SK-MEL-5 (cell line): ENCODE results near the gene HELZ2. TPM values are rescaled to one million over a fixed set of nuclear protein-coding genes. Genes with fewer than 3 reads are reported as not detected.
A peak's percentile ranks its signal among the peaks of the same experiment; 100 is the strongest.
"Not testable (repeated sequence)": the region's sequence is repeated elsewhere in the genome, so short reads cannot be mapped to it uniquely, and the experiment has no call there.

Source experiments
- DNase-seq: peaks from one replicate; pipeline ENCODE4 v3.0.0-alpha.2; 2016; ENCODE audit warnings: low read depth, low spot score
- in situ Hi-C: cut with HindIII; loops from 2 replicates; pipeline ENCODE4 v1.10.0; 2016; ENCODE audit warnings: low sequenced_read_pairs, high pct_unique_total_duplicates, low pct_unique_long_range_greater_than_20kb
- total RNA-seq: library from RNA; depleted of rRNA; stranded (reverse); fragments of >200 nt; shearing (Covaris generic); gene quantifications from 2 replicates; pipeline ENCODE4 v1.2.3, GENCODE V29; 2014

The HELZ2 gene
- total RNA-seq, 1 experiment from 2014 or later, result 21.7 TPM

GRCh38 chr20:63559485-63560332 is 14.3 kb downstream of the HELZ2 start:
- DNase-seq, in situ Hi-C loops: not testable (repeated sequence)

- in situ Hi-C loops, result no loop called here
- no peak for DNase-seq
Measured at GRCh38 chr20:63558804-63559484, 15.1 kb downstream of the HELZ2 start.

DNA sequence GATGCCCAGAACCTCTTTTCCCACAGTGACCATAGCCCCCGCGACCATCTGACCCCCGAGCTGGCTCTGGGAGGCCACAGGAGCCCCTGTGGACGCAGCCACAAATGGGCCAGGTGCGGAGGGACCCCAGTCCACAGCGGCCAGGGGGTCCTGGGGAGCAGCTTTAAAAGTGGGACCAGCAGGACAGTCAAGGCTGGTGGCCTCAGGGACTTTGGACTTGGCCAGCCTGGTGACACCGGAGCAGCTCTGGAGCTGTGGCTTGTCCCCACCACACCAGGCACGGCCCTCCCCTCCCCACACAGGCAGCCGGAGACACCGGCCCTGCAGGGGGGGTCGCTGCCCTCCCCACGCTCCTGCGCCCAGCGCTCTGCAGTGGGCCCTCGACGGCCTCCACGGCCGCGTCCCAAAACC is 16.6 kb downstream of the HELZ2 start:
- in situ Hi-C loops, result no loop called here
- DNase-seq, result no peak

GRCh38 chr20:63556873-63557478 is 17.1 kb downstream of the HELZ2 start:
- no peak for DNase-seq
- in situ Hi-C loops, result no loop called here

GRCh38 chr20:63555661-63556381 is 18.2 kb downstream of the HELZ2 start:
- in situ Hi-C loops, result no loop called here

GRCh38 chr20:63554361-63555278 is 19.4 kb downstream of the HELZ2 start:
- no peak for DNase-seq
- in situ Hi-C loops, result no loop called here

More at GRCh38 chr20:63555661-63556381, 18.2 kb downstream of the HELZ2 start:
- DNase-seq, result no peak

GRCh38 chr20:63553933-63554290 is 20.1 kb downstream of the HELZ2 start, which contains the start of gene FNDC11:
FNDC11 (plus strand) TSS chr20:63554159; CDS start chr20:63555664, 1,505 bp downstream.
- in situ Hi-C loops, result no loop called here
- no peak for DNase-seq

DNA sequence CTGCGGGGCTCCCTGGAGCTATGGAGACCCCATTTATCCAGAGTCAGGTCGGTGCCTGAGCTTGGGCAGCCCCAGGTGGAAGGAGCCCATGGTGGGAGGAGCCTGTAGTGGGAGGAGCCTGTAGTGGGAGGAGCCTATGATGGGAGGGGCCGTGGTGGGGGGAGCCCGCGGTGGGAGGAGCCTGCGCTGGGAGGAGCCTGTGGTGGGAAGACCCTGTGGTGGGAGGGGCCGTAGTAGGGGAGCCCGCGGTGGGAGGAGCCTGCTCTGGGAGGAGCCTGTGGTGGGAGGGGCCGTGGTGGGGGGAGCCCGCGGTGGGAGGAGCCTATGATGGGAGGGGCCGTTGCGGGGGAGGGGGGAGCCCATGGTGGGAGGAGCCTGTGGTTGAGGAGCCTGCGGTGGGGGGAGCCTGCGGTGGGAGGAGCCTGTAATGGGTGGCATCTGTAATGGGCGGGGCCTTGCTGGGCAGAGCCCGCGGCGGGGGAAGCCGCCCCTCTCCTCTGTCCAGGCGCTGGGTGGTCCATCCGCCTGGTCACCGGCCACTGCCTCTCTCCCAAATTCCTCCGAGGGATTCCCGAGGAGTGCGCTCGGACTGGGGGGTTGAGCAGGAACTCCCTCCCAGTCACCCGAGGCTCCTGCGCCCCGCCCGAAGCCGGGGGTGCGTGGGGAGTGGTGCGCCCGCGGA is 20.6 kb downstream of the HELZ2 start:
- DNase-seq, result peak; percentile 81
- in situ Hi-C loops, result no loop called here

GRCh38 chr20:63552481-63553249 is 21.4 kb downstream of the HELZ2 start:
- in situ Hi-C loops, result no loop called here
- no peak for DNase-seq

DNA sequence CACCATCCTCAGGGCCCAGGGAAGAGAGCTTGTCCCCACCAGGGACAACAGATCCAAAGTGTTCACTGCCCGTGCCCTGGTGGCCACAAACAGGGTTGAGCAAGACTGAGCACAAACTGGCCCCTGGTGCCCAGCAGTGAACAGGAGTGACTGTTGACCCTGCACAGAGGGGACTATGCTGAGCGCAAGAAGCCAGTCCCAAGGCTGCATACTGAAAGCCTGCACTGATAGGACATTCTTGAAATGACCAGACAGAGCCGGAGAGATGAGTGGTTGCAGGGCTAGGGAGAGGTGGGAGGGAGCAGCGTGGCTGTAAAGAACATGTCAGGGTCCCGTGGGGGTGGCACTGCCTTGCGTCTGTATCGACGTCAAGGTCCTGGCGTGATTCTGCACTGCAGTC is 23.0 kb downstream of the HELZ2 start:
- in situ Hi-C loops, result no loop called here
- no peak for DNase-seq

GRCh38 chr20:63549679-63550282 is 24.3 kb downstream of the HELZ2 start:
- in situ Hi-C loops, result no loop called here
- DNase-seq, result no peak

- in situ Hi-C loops, result no loop called here
- DNase-seq, result no peak
Measured at GRCh38 chr20:63549019-63549418, 25.0 kb downstream of the HELZ2 start.

GRCh38 chr20:63548542-63548941 is 25.5 kb downstream of the HELZ2 start:
- in situ Hi-C loops, result no loop called here
- DNase-seq, result no peak

GRCh38 chr20:63547725-63548480 is 26.1 kb downstream of the HELZ2 start, which contains the start of gene SRMS:
SRMS (minus strand) TSS chr20:63547749; CDS start chr20:63547463, 286 bp downstream.
- peak; percentile 29 for DNase-seq
- in situ Hi-C loops, result no loop called here
